ENCODE measurements around the gene ZDHHC4. TPM values are rescaled to one million over a fixed set of nuclear protein-coding genes. Genes with fewer than 3 reads are reported as not detected.

ZDHHC4 gene
- total and polyA plus RNA-seq, 2 donors from 2014 or later, result 62.4 to 84.1 TPM

DNA sequence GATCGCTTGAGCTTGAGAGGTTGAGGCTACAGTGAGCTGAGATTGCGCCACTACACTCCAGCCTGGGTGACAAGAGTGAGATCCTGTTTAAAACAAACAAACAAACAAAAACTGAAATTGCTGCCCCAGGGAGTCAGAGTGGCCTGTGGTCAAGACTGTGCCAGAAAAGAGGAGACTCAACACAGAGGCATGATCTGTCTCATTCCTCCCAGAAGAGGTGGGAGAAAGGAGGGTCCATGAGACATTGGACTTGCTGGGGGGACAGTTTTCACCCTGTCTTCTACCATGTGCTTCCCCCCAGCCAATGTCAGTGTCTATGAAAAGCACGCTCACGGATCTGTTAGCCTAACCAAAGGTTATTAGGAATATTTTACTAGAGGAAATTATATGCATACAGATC lies 41.4 kb downstream of the ZDHHC4 start:
- TF ChIP-seq, protein P1, sequence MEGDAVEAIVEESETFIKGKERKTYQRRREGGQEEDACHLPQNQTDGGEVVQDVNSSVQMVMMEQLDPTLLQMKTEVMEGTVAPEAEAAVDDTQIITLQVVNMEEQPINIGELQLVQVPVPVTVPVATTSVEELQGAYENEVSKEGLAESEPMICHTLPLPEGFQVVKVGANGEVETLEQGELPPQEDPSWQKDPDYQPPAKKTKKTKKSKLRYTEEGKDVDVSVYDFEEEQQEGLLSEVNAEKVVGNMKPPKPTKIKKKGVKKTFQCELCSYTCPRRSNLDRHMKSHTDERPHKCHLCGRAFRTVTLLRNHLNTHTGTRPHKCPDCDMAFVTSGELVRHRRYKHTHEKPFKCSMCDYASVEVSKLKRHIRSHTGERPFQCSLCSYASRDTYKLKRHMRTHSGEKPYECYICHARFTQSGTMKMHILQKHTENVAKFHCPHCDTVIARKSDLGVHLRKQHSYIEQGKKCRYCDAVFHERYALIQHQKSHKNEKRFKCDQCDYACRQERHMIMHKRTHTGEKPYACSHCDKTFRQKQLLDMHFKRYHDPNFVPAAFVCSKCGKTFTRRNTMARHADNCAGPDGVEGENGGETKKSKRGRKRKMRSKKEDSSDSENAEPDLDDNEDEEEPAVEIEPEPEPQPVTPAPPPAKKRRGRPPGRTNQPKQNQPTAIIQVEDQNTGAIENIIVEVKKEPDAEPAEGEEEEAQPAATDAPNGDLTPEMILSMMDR (IDR thresholded peaks at IDR 0.05; ENCODE audit: borderline replicate concordance, extremely low read depth, insufficient read depth), result no peak
- Histone ChIP-seq H3K36me3 (ENCODE audit: control insufficient read depth in 2 of 3, insufficient read depth in 3 of 3, low read length in 3 of 3) (peaks cover 2 to 8% (median 6%) of the 10 kb centered on the region in 3 donors), H3K4me1 (ENCODE audit: control insufficient read depth in 2 of 3, insufficient read depth in 2 of 3, low read depth in 1 of 3, low read length in 3 of 3) (peaks cover 0 to 3% (median 0%) of the 10 kb centered on the region in 3 donors), H3K9me3 (ENCODE audit: control insufficient read depth in 2 of 3, insufficient read depth in 1 of 3, low read length in 3 of 3) (no peaks in the 10 kb centered on the region), H3K27ac (ENCODE audit: low read depth in 2 of 2, low read length in 2 of 2) (no peak overlapping the region), H3K4me3 (ENCODE audit: low read length in 3 of 3) (no peak overlapping the region), H3K27me3 (ENCODE audit: control insufficient read depth, insufficient read depth, low read length) (no peaks in the 10 kb centered on the region), H3K9ac (ENCODE audit: low read length in 3 of 3) (no peak overlapping the region)
- intact Hi-C loops (cut with DNase I), result no loop called here
- no peak for FAIRE-seq
- no peak for DNase-seq

DNA sequence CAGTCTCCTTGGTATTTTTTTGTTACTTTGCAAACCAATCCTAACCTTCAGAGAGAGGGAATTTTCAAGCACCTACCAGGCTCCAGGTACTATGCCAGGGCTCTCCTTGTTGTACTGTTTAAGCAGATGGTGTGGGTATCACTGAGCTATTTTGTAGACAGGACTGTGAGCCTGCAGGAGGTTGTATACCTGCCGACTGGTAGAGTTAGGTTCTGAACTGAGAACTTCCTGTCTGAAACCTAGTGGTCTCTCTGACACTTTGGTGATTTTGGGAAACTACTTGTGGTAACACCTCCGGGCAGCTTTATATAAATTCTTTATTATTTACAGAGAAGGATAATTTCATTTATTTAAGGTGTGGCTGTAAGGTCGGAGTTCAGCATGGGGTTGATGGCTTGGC lies 42.7 kb downstream of the ZDHHC4 start:
- TF ChIP-seq, protein P1 (IDR thresholded peaks at IDR 0.05; ENCODE audit: borderline replicate concordance, extremely low read depth, insufficient read depth), result no peak
- FAIRE-seq, result no peak
- Histone ChIP-seq H3K9me3 (ENCODE audit: control insufficient read depth in 2 of 3, insufficient read depth in 1 of 3, low read length in 3 of 3) (no peaks in the 10 kb centered on the region), H3K27ac (ENCODE audit: low read depth in 2 of 2, low read length in 2 of 2) (no peak overlapping the region), H3K4me1 (ENCODE audit: control insufficient read depth in 2 of 3, insufficient read depth in 2 of 3, low read depth in 1 of 3, low read length in 3 of 3) (peaks cover 0 to 3% (median 0%) of the 10 kb centered on the region in 3 donors), H3K4me3 (ENCODE audit: low read length in 3 of 3) (no peak overlapping the region), H3K9ac (ENCODE audit: low read length in 3 of 3) (no peak overlapping the region), H3K36me3 (ENCODE audit: control insufficient read depth in 2 of 3, insufficient read depth in 3 of 3, low read length in 3 of 3) (peaks cover 2 to 8% (median 6%) of the 10 kb centered on the region in 3 donors), H3K27me3 (ENCODE audit: control insufficient read depth, insufficient read depth, low read length) (no peaks in the 10 kb centered on the region)
- no peak for DNase-seq
- intact Hi-C loops (cut with DNase I), result no loop called here

GRCh38 chr7:6621195-6622133 lies 44.2 kb downstream of the ZDHHC4 start:
- Histone ChIP-seq H3K9me3 (ENCODE audit: control insufficient read depth in 2 of 3, insufficient read depth in 1 of 3, low read length in 3 of 3) (no peaks in the 10 kb centered on the region), H3K27me3 (ENCODE audit: control insufficient read depth, insufficient read depth, low read length) (no peaks in the 10 kb centered on the region), H3K4me3 (ENCODE audit: low read length in 3 of 3) (no peak overlapping the region), H3K9ac (ENCODE audit: low read length in 3 of 3) (no peak overlapping the region), H3K36me3 (ENCODE audit: control insufficient read depth in 2 of 3, insufficient read depth in 3 of 3, low read length in 3 of 3) (peaks cover 2 to 8% (median 6%) of the 10 kb centered on the region in 3 donors), H3K4me1 (ENCODE audit: control insufficient read depth in 2 of 3, insufficient read depth in 2 of 3, low read depth in 1 of 3, low read length in 3 of 3) (no peaks in the 10 kb centered on the region), H3K27ac (ENCODE audit: low read depth in 2 of 2, low read length in 2 of 2) (no peak overlapping the region)
- intact Hi-C loops (cut with DNase I), result no loop called here
- no peak for DNase-seq
- TF ChIP-seq, protein P1 (IDR thresholded peaks at IDR 0.05; ENCODE audit: borderline replicate concordance, extremely low read depth, insufficient read depth), result no peak
- no peak for FAIRE-seq

Data from kidney (tissue), 14 donors.